Adipocyte (in vitro differentiated cells): ENCODE data around the gene PTPN21.
A peak's percentile ranks its signal among the peaks of the same experiment; 100 is the strongest.

Source experiments
- DNase-seq: peaks from one replicate; pipeline ENCODE4 v3.0.0-alpha.2; 2015; ENCODE audit warnings: low read depth
- H3K27me3 ChIP-seq: replicated peaks from 2 replicates; pipeline ENCODE4 v1.7.0; 2013; ENCODE audit warnings: mild to moderate bottlenecking, low read length, moderate library complexity; ENCODE audit not compliant: control insufficient read depth, insufficient read depth
- H3K36me3 ChIP-seq: 2 replicates; pipeline ENCODE4 v1.7.0; 2013; ENCODE audit warnings: low read length, mild to moderate bottlenecking, moderate library complexity; ENCODE audit not compliant: control insufficient read depth, insufficient read depth, severe bottlenecking
- H3K4me1 ChIP-seq: 2 replicates; pipeline ENCODE4 v1.7.0; 2013; ENCODE audit warnings: mild to moderate bottlenecking, low read length, moderate library complexity; ENCODE audit not compliant: control insufficient read depth, insufficient read depth
- H3K4me3 ChIP-seq: 2 replicates; pipeline ENCODE4 v1.7.0; 2013; ENCODE audit warnings: mild to moderate bottlenecking, low read length, moderate library complexity
- H3K9ac ChIP-seq: 2 replicates; pipeline ENCODE4 v1.7.0; 2013; ENCODE audit warnings: mild to moderate bottlenecking, low read length, moderate library complexity
- H3K9me3 ChIP-seq: 2 replicates; pipeline ENCODE4 v1.7.0; 2013; ENCODE audit warnings: mild to moderate bottlenecking, low read length, moderate library complexity; ENCODE audit not compliant: control insufficient read depth

Gene PTPN21

GRCh38 chr14:88576222-88576621, 21.4 kb upstream of the PTPN21 start:
- Histone ChIP-seq H3K4me3 (no peak overlapping the region), H3K36me3 (peaks cover 100% of the 10 kb centered on the region), H3K27me3 (no peaks in the 10 kb centered on the region), H3K9me3 (no peaks in the 10 kb centered on the region), H3K4me1 (no peaks in the 10 kb centered on the region), H3K9ac (no peak overlapping the region)
- DNase-seq: no peak

DNA sequence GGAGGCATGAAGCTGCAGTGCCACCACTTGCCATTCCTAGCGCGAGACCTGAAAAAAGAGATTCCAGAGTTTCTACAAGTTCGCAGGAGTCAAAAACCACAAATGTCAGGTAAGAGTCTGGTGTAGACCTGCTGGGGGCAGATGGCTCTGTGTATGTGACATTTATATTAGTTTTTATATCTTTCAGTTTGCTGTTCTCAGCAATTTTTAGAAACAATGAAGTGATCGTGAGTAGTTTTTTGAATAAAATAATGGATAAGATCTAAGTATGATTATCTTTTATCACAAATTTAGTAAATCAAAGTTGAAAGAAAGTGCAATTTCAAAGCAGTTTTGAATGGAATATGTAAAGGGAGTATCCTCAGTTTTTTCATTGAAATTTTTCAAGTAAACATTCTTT, 17.3 kb upstream of the PTPN21 start:
- Histone ChIP-seq H3K4me1 (no peaks in the 10 kb centered on the region), H3K9me3 (no peaks in the 10 kb centered on the region), H3K27me3 (no peaks in the 10 kb centered on the region), H3K36me3 (peaks cover 97% of the 10 kb centered on the region), H3K4me3 (no peak overlapping the region), H3K9ac (no peak overlapping the region)
- no peak for DNase-seq

GRCh38 chr14:88568196-88568595, 13.4 kb upstream of the PTPN21 start:
- DNase-seq: no peak
- no peaks in the 10 kb centered on the region for H3K9me3 ChIP-seq
- no peak overlapping the region for H3K4me3 ChIP-seq
- peaks cover 12% of the 10 kb centered on the region for H3K4me1 ChIP-seq
- peaks cover 60% of the 10 kb centered on the region for H3K36me3 ChIP-seq
- H3K27me3 ChIP-seq: no peaks in the 10 kb centered on the region
- no peak overlapping the region for H3K9ac ChIP-seq

DNA sequence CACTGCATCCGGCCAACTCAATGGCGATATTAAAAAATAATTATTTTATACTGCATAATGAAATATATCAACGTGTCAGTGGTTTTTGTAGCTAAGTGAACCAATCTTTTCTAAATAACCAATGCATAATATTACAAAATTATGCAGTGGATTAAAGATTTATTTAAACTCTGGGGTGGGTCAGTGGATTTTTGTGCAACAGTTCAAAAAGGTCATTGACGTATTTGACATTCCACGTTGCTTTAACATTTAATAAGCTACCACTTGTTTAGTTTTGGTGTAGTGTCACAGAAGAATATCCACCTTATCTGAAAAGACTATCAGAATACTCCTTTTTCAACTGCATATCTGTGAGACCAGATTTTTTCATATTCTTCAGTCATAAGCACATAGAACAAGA, 10.6 kb upstream of the PTPN21 start:
- Histone ChIP-seq H3K4me3 (no peak overlapping the region), H3K4me1 (peaks cover 17% of the 10 kb centered on the region), H3K9ac (no peak overlapping the region), H3K27me3 (no peaks in the 10 kb centered on the region), H3K9me3 (no peaks in the 10 kb centered on the region), H3K36me3 (peaks cover 33% of the 10 kb centered on the region)
- no peak for DNase-seq

- Histone ChIP-seq H3K4me1 (peaks cover 17% of the 10 kb centered on the region), H3K4me3 (peak overlapping the region; percentile 96), H3K36me3 (peaks cover 17% of the 10 kb centered on the region), H3K27me3 (no peaks in the 10 kb centered on the region), H3K9ac (peak overlapping the region; percentile 98), H3K9me3 (no peaks in the 10 kb centered on the region)
- DNase-seq: no peak
Observed at GRCh38 chr14:88563845-88564244, 9.0 kb upstream of the PTPN21 start.

DNA sequence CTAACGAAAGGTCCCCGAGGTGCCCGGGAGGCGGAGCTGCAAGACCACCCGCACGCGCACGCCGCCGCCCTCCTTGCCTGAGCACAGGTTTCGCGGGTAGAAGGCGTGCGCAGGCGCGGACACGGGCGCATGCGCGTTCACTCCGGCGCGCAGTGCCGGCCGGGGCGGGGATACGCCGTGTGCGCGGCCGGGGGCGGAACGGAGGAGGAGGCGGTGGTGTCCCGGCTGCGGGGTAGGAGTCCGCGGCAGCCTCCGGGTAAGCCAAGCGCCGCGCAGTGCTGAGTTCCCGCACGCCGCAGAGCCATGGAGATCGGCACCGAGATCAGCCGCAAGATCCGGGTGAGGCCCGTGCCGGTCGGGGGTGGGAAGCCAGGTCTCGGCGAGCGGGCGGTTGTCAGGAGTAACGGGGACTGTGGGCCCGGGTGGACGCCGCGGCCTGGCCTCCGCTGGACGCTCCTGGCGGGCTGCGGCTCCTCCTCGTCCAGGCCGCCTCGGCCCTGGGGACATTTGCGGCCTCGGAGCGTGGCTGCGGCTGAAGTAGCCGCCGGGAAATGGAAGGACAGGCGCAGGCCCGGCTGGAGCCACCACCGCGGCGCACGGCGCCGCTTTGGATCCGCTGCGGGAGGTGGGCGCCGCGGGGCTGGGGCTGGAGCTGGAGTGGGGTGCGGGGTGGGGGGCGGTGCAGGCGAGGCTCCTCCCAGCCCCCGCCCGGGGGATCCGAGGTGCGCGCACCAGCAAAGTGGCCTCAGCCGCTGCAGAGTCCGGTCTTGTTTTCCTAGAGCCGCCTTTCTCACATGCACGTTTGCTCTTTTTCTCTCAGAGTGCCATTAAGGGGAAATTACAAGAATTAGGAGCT, 8.3 kb upstream of the PTPN21 start, which contains the start of gene ZC3H14:
ZC3H14 (plus strand) TSS at position 207 of the 856 bp plus-strand sequence; CDS start at position 304, 97 bp downstream.
- peaks cover 17% of the 10 kb centered on the region for H3K4me1 ChIP-seq
- H3K27me3 ChIP-seq: no peaks in the 10 kb centered on the region
- DNase-seq: peak; percentile 95
- H3K4me3 ChIP-seq: peak within 1 kb of the TSS; percentile 96
- no peaks in the 10 kb centered on the region for H3K9me3 ChIP-seq
- peak within 1 kb of the TSS; percentile 98 for H3K9ac ChIP-seq
- peaks cover 10% of the 10 kb centered on the region for H3K36me3 ChIP-seq

GRCh38 chr14:88562532-88562830, 7.7 kb upstream of the PTPN21 start:
- no peak for DNase-seq
- Histone ChIP-seq H3K27me3 (no peaks in the 10 kb centered on the region), H3K9ac (peak overlapping the region; percentile 98), H3K36me3 (peaks cover 4% of the 10 kb centered on the region), H3K4me3 (peak overlapping the region; percentile 96), H3K4me1 (peaks cover 17% of the 10 kb centered on the region), H3K9me3 (no peaks in the 10 kb centered on the region)

- Histone ChIP-seq H3K9me3 (no peaks in the 10 kb centered on the region), H3K4me3 (no peak overlapping the region), H3K27me3 (no peaks in the 10 kb centered on the region), H3K9ac (no peak overlapping the region), H3K36me3 (no peaks in the 10 kb centered on the region), H3K4me1 (peaks cover 20% of the 10 kb centered on the region)
- DNase-seq: peak; percentile 82
Observed at GRCh38 chr14:88559852-88560251, 5.0 kb upstream of the PTPN21 start.

DNA sequence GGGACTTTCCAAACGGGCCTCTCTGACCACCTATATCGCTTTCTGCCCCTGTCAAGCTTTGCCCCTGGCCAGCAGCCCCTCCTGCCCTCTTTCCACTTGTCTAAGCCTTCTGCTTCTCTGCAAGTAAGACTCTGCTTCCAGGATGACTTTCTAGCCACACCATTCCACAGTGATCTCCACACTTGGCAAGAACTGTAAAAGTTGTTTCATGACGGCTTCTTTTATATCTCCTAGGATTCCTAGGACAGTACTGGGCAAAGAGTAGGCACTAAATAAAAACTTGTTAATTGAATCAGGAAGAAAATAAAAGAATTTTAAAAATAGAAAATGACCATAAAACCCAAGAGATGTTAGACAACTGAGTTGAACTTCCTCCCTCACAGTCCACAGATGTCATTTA, 1.8 kb upstream of the PTPN21 start:
- H3K9ac ChIP-seq: no peak overlapping the region
- no peaks in the 10 kb centered on the region for H3K9me3 ChIP-seq
- H3K27me3 ChIP-seq: no peaks in the 10 kb centered on the region
- H3K4me3 ChIP-seq: no peak overlapping the region
- H3K4me1 ChIP-seq: peaks cover 21% of the 10 kb centered on the region
- no peaks in the 10 kb centered on the region for H3K36me3 ChIP-seq
- no peak for DNase-seq

DNA sequence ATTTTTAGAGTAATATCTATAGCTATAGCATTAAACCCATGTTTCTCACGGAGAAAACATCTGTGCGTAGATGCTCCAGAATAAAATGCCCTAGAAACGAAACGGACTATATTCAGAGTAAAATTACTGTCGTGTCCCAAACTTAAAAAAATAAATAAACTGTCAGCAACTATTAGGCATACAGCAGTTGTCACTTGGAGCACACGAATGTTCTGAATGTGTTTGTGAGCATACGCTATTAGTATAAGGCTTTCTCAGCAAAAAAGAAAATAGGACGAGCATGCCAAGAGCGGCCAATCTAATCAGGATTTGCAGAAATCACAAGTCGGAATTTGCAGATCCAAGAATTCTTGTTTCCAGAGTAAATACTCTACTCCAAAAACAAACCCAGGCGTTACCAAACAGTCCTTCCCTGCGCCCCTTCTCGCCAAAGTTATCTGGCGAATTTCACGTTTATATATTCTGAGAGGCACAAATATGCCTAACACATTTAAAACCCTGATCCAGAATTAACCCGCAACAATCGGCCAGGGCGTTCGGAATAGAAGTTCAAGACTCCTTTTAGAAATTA, 836 bp downstream of the PTPN21 start:
- peak overlapping the region; percentile 86 for H3K4me3 ChIP-seq
- peaks cover 28% of the 10 kb centered on the region for H3K4me1 ChIP-seq
- no peaks in the 10 kb centered on the region for H3K27me3 ChIP-seq
- no peaks in the 10 kb centered on the region for H3K9me3 ChIP-seq
- DNase-seq: peak; percentile 53
- peak overlapping the region; percentile 90 for H3K9ac ChIP-seq
- peaks cover 4% of the 10 kb centered on the region for H3K36me3 ChIP-seq

DNA sequence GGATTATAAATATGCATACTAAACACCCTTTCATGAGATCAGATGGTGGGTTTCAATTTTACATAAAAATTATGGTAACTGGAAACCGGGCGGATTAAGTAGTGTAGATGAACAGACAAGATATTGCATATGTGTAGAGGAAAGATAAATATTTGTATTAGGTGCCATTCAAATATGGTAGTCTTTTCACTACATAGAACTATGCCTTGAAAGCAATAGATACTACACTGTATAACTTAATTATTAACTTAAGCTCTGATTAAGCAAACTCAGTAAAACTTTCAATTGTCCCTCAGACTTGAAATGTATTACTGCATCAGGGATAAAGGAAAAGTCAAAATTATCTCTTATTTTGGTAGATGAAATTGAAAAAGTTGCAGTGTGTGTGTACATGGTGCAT, 1.9 kb downstream of the PTPN21 start:
- Histone ChIP-seq H3K9me3 (no peaks in the 10 kb centered on the region), H3K27me3 (no peaks in the 10 kb centered on the region), H3K4me1 (peaks cover 28% of the 10 kb centered on the region), H3K4me3 (peak overlapping the region; percentile 86), H3K36me3 (peaks cover 15% of the 10 kb centered on the region), H3K9ac (peak overlapping the region; percentile 90)
- no peak for DNase-seq
